PFSK-1 (cell line): ENCODE measurements around the gene C11orf54.
A peak's percentile ranks its signal among the peaks of the same experiment; 100 is the strongest.

Source experiments
- FOXP2 ChIP-seq: optimal IDR thresholded peaks from 2 replicates; pipeline ENCODE3; 2011; ENCODE audit warnings: borderline replicate concordance, control low read depth, inconsistent platforms; ENCODE audit not compliant: insufficient read depth; ENCODE audit errors: extremely low read length, extremely low read depth
- POLR2AphosphoS5 ChIP-seq: IDR thresholded peaks from 2 replicates; pipeline ENCODE4 v1.6.1; 2012; ENCODE audit warnings: low read depth, mild to moderate bottlenecking, control low read depth, low read length, moderate library complexity
- SIN3A ChIP-seq: IDR thresholded peaks from 2 replicates; pipeline ENCODE4 v1.6.1; 2012; ENCODE audit warnings: mild to moderate bottlenecking, low read length, moderate library complexity, borderline replicate concordance; ENCODE audit not compliant: insufficient read depth
- TAF1 ChIP-seq: IDR thresholded peaks from 2 replicates; pipeline ENCODE4 v1.6.1; 2012; ENCODE audit warnings: low read length, control low read depth, borderline replicate concordance; ENCODE audit not compliant: insufficient read depth
- TF ChIP-seq, protein P1 (sequence below), 2 experiments: IDR thresholded peaks; 2 replicates each; pipeline versions ENCODE4 v1.6.1 to v1.8.0; 2011 to 2012; ENCODE audit warnings: low read depth in 2 of 2, low read length in 2 of 2, control low read depth in 1 of 2, inconsistent platforms in 1 of 2, mild to moderate bottlenecking in 1 of 2, moderate library complexity in 1 of 2; ENCODE audit not compliant: insufficient read depth in 1 of 2

The C11orf54 gene

DNA sequence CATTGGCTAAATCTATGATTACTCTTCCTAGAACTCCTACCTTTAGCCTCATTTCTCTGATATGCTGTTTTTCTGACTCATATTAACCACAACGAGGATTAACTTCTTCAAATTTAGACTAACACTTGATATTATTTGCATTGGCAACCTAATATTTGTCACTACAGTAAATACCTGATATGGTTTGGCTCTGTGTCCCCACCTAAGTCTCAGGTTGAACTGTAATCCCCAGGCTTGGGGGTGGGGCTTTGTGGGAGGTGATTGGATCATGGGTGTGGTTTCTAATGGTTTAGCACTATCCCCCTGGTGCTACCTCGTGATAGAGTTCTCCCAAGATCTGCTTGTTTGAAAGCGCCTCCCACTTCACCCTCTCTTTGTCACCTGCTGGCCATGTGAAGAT is 25.5 kb downstream of the C11orf54 start:
- TF ChIP-seq POLR2AphosphoS5 (no peak), SIN3A (no peak), TAF1 (no peak), FOXP2 (no peak)
- TF ChIP-seq, protein P1, sequence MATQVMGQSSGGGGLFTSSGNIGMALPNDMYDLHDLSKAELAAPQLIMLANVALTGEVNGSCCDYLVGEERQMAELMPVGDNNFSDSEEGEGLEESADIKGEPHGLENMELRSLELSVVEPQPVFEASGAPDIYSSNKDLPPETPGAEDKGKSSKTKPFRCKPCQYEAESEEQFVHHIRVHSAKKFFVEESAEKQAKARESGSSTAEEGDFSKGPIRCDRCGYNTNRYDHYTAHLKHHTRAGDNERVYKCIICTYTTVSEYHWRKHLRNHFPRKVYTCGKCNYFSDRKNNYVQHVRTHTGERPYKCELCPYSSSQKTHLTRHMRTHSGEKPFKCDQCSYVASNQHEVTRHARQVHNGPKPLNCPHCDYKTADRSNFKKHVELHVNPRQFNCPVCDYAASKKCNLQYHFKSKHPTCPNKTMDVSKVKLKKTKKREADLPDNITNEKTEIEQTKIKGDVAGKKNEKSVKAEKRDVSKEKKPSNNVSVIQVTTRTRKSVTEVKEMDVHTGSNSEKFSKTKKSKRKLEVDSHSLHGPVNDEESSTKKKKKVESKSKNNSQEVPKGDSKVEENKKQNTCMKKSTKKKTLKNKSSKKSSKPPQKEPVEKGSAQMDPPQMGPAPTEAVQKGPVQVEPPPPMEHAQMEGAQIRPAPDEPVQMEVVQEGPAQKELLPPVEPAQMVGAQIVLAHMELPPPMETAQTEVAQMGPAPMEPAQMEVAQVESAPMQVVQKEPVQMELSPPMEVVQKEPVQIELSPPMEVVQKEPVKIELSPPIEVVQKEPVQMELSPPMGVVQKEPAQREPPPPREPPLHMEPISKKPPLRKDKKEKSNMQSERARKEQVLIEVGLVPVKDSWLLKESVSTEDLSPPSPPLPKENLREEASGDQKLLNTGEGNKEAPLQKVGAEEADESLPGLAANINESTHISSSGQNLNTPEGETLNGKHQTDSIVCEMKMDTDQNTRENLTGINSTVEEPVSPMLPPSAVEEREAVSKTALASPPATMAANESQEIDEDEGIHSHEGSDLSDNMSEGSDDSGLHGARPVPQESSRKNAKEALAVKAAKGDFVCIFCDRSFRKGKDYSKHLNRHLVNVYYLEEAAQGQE (IDR thresholded peaks at IDR 0.05; ENCODE audit: insufficient read depth in 1 of 2, low read depth in 2 of 2, low read length in 2 of 2): no peak

DNA sequence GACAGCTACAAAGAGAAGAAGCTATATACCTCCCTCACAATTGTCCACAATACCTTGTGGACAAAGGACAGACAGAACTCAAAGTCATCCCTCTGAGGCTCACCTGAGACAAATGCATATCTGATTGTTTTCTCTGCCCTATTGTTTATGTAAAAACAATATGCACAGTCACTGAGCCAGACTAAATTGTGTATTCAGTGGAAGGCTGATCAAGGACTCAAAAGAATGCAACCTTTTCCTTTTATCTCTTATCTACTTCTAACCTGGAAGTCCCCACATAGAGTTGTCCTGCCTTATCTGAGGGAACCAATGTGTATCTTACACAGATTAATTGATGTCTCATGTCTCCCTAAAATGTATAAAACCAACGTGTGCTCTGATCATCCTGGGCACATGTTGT is 28.7 kb downstream of the C11orf54 start:
- TF ChIP-seq, protein P1 (IDR thresholded peaks at IDR 0.05; ENCODE audit: insufficient read depth in 1 of 2, low read depth in 2 of 2, low read length in 2 of 2): no peak
- no peak for TF ChIP-seq POLR2AphosphoS5
- no peak for TF ChIP-seq SIN3A

DNA sequence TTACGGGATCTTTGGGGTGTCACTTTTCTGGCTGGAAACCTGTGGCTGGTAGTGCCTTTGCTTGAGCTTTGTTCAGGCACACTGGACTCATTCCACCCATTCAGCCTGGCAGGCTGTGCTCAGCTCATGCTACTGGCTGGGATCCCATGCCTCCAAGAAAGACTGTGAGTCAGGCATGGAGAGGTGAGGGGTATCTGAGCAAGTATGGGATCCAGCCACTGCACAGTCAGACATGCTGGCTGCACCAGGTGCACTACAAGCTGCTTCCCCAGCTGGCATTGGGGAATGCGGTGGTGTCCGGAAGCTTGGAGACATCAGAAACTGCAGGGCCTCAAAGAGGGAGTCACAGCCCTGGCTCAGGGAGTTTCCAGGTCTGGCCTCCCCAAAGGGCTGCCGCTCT is 30.7 kb downstream of the C11orf54 start:
- TF ChIP-seq POLR2AphosphoS5 (no peak), SIN3A (no peak), TAF1 (no peak), FOXP2 (no peak)
- TF ChIP-seq, protein P1 (IDR thresholded peaks at IDR 0.05; ENCODE audit: insufficient read depth in 1 of 2, low read depth in 2 of 2, low read length in 2 of 2): no peak

DNA sequence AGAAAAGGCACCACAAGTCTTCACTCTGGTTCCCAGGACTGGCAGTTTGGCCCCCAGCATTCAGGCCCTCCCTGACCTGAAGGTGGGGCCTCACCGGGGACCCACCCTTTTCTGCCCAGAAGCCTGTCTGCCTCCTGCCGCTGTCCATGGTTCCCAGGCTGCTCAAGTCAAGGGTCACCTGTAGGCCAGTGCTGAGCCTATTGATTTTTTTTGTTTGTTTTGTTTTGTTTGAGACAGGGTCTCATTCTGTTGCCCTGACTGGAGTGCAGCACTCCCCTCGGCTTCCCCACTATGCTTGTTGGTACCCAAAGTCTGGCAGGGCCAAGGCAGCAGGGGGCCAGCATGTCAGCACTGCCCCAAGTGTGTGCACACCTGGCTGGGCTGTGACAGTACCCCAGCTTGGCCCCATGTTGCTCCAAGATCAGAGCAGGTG is 31.6 kb downstream of the C11orf54 start:
- TF ChIP-seq, protein P1 (IDR thresholded peaks at IDR 0.05; ENCODE audit: insufficient read depth in 1 of 2, low read depth in 2 of 2, low read length in 2 of 2): peak; percentile 67 to 89
- no peak for TF ChIP-seq SIN3A

DNA sequence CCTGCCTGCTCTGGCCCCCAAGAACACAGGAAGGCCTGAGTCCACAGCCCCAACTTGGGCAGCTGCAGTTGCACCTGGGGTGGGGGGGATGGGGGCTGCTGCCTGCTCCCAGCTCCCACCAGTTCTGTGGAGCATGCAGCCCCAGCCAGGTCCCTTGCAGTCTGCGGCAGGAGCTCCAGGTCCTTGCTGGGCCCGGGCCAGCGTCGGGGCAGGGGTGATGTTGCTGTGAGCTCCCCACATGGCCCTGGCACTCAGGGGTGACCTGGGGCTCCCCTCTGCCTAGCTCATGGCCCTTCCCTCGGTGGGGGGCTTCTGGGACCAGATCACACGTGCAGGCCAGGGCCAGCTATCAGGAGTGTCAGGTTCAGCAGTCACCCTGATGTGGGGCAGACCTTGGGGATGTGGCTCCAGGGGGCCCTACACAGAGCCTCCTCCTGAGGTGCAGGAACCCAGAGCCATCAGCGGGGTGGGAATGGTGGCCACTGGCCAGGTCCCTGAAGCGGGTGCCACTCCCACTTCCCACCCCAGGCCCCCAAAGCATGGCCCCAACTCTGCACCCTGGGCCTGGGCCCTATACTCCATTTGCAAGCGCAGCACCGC is 32.2 kb downstream of the C11orf54 start:
- TF ChIP-seq SIN3A (no peak), TAF1 (no peak), FOXP2 (no peak), POLR2AphosphoS5 (no peak)
- TF ChIP-seq, protein P1 (IDR thresholded peaks at IDR 0.05; ENCODE audit: insufficient read depth in 1 of 2, low read depth in 2 of 2, low read length in 2 of 2): no peak
